Measurements from ENCODE around the gene GNG12.

DNA sequence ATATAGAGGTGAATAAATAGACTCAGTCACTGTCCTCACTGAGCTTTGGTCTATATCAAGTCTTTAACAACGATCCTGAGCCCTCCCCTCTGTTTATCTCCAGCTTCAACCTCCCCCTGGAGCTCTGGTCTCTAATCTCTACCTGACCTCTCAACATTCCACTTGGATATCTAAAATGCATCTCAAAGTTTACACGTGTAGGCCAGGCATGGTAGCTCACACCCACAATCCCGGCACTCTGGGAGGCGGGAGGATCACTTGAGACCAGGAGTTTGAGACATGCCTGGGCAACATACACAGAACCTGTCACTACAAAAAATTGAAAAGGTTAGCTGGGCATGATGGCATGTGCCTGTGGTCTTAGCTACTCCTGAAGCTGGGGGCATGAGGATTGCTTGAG is 94.9 kb downstream of the GNG12 start:
- TF ChIP-seq, protein P1, sequence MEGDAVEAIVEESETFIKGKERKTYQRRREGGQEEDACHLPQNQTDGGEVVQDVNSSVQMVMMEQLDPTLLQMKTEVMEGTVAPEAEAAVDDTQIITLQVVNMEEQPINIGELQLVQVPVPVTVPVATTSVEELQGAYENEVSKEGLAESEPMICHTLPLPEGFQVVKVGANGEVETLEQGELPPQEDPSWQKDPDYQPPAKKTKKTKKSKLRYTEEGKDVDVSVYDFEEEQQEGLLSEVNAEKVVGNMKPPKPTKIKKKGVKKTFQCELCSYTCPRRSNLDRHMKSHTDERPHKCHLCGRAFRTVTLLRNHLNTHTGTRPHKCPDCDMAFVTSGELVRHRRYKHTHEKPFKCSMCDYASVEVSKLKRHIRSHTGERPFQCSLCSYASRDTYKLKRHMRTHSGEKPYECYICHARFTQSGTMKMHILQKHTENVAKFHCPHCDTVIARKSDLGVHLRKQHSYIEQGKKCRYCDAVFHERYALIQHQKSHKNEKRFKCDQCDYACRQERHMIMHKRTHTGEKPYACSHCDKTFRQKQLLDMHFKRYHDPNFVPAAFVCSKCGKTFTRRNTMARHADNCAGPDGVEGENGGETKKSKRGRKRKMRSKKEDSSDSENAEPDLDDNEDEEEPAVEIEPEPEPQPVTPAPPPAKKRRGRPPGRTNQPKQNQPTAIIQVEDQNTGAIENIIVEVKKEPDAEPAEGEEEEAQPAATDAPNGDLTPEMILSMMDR (IDR thresholded peaks at IDR 0.05 in 2 of 3, conservative IDR thresholded peaks at IDR 0.05 in 1 of 3; ENCODE audit: insufficient read depth in 2 of 3, low read depth in 1 of 3, low read length in 3 of 3): no peak
- TF ChIP-seq KDM1A (IDR thresholded peaks at IDR 0.05) (no peak; a peak in 1 of 4 replicates), GABPA (tag; conservative IDR thresholded peaks at IDR 0.05; ENCODE audit: low read depth) (no peak), EP300 (IDR thresholded peaks at IDR 0.05; ENCODE audit: low read length) (no peak; the same call in 1 of the 2 replicates), FOXP1 (CRISPR knock-in tag; IDR thresholded peaks at IDR 0.05) (no peak), NFE2L1 (tag; IDR thresholded peaks at IDR 0.05; ENCODE audit: borderline replicate concordance, low read depth) (no peak), ZNF282 (CRISPR knock-in tag; IDR thresholded peaks at IDR 0.05) (no peak), ZNF274 (IDR thresholded peaks at IDR 0.05; ENCODE audit: borderline replicate concordance, low read depth, low read length) (no peak), CEBPB (tag; IDR thresholded peaks at IDR 0.05) (no peak), USF1 (CRISPR knock-in tag; IDR thresholded peaks at IDR 0.05) (no peak)
- TF ChIP-seq, protein P2, sequence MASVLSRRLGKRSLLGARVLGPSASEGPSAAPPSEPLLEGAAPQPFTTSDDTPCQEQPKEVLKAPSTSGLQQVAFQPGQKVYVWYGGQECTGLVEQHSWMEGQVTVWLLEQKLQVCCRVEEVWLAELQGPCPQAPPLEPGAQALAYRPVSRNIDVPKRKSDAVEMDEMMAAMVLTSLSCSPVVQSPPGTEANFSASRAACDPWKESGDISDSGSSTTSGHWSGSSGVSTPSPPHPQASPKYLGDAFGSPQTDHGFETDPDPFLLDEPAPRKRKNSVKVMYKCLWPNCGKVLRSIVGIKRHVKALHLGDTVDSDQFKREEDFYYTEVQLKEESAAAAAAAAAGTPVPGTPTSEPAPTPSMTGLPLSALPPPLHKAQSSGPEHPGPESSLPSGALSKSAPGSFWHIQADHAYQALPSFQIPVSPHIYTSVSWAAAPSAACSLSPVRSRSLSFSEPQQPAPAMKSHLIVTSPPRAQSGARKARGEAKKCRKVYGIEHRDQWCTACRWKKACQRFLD (CRISPR knock-in tag; IDR thresholded peaks at IDR 0.05): no peak

All from K562 (cell line).